ENCODE data around the gene OR13H1. TPM values are rescaled to one million over a fixed set of nuclear protein-coding genes. Genes with fewer than 3 reads are reported as not detected.
"Not testable (repeated sequence)": the region's sequence is repeated elsewhere in the genome, so short reads cannot be mapped to it uniquely, and the experiment has no call there.

The OR13H1 gene
- total RNA-seq: not detected

GRCh38 chrX:131543774-131544173, at the start of gene OR13H1:
TSS of gene OR13H1 (plus strand) at chrX:131544074. CDS start at chrX:131544074, 0 bp downstream.
- no peak for DNase-seq

DNA sequence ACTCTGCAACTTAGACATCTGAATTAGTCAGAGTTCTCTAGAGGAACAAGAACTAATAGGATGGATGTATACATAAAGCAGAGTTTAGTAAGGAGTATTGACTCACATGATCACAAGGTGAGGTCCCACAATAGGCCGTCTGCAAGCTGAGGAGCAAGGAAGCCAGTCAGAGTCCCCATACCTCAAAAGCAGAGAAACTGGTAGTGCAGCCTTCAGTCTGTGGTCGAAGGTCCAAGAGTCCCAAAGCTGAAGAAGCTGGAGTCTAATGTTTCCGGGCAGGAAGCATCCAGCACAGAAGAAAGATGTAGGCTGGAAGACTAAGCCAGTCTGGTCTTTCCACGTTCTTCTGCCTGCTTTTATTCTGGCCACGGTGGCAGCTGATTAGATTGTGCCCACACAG, 42.3 kb upstream of the OR13H1 start:
- DNase-seq: not testable (repeated sequence)

DNA sequence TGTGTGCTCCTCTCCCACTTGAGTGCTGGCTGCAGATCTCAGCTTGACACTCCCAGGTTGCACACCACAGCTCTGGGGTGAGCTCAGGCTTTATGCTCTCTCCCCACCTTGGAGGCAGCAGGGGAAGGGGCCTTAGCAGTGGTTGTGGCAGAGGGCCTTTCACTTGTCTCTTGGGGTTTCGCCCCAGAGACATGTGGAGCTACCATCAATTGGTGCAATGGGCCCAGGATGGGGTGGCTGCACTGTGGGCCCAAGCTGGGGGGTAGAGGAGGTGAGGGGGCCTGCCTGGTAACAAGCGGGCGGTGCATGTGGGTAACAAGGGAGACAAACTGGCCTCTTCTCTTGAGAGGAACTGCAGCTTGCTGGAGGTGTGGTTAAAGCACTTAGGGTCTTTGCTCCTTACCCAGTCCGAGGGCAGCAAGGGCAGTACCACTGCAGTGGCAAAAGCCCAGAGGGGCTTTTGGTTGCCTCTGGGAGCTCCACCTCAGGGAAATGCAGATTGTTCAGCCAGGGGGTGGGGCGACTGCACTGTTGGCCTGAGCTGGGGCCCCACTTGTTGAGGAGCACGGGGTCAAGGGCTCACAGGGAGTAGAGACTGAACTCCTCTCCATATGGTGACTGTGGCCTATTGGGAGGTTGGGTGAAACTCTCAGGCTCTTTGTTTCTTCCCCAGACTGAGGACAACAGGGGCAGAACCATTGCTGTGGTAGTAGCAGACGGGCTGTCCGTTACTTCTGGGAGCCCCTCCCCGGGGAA, 30.5 kb upstream of the OR13H1 start:
- DNase-seq: no peak

- no peak for DNase-seq
Observed at GRCh38 chrX:131521824-131522223, 22.1 kb upstream of the OR13H1 start.

GRCh38 chrX:131544218-131544617, 344 bp downstream of the OR13H1 start:
- no peak for DNase-seq

DNA sequence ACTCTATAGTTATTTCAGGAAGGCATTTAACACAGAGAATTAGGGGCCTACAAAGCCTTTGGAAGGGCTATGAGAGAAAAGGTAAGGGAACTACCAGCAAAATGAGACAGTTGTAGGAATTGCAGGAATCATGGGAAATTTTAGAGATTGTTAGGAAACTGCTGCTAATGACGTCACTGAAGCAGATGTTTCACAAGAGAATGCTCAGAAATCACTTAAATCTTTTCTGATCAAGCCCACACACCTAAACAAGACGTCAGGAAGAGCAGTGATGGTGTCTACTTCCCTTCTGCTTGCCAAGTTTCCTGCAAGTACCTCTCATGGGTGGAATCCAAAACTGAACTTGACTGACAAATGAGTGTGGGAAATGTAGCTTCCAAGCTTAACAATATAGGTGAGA, 5.1 kb downstream of the OR13H1 start:
- DNase-seq: no peak

DNA sequence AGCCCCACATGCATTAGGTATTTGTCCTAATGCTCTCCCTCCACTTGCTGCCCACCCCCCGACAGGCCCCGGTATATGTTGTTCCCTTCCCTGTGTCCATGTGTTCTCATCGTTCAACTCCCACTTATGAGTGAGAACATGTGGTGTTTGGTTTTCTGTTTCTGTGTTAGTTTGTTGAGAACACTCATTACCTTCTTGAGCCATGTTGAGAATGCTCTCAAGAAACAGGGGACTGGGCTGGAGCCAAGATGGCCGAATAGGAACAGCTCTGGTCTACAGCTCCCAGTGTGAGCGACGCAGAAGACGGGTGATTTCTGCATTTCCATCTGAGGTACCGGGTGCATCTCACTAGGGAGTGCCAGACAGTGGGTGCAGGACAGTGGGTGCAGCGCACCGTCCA, 8.6 kb downstream of the OR13H1 start:
- DNase-seq: not testable (repeated sequence)

- DNase-seq: no peak
Observed at GRCh38 chrX:131558562-131558961, 14.7 kb downstream of the OR13H1 start.

GRCh38 chrX:131564553-131565229, 20.8 kb downstream of the OR13H1 start:
- DNase-seq: no peak

DNA sequence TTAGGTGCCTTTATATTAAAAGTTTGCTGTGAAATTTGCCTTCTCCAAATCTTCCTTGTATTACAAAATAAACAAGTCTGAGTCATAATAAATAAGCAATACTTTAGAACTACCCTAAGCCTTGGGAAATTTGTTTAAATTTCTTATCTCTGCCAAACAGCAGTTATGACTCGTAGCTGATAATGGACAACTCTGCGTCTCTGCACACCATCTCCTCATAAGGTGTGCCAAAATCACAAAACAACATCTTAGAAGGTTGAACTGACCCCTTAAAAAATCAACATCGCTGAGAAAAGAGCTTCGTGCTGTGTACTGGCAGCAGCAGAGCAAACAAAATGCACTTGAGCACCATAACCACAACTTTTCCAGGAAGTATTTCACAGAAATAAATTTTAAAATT, 22.0 kb downstream of the OR13H1 start:
- DNase-seq: no peak

GRCh38 chrX:131571348-131571747, 27.5 kb downstream of the OR13H1 start:
- no peak for DNase-seq

DNA sequence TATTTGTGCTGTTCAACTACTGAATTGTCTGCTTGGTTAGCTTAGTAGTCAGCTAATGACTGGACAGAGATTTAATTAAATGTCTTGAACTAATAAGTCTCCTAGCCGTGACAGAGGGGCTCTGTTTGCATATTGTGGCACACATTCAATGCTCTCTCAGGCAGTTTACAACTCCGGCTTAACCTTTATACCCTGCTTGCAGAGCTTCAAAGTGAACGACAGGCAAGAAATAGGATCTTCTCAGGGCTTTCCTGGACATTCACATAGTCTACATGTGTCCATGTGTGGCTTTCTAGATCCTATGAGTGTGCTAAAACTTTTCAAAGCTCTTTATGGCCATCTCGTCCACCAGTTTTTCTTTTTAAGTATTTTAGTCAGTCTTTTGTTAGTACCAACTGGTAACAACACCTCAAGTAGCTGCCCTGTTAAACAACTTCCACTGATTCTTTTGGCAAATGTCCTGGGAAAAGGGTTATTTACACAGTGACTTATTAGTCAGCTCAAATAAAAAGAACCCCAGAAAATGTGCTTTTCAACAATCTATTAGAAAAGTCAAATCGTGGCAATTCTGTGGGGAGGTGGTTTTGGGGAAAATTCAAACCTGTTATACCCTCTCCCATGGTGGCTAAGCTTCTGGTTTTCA, 28.6 kb downstream of the OR13H1 start:
- no peak for DNase-seq

DNA sequence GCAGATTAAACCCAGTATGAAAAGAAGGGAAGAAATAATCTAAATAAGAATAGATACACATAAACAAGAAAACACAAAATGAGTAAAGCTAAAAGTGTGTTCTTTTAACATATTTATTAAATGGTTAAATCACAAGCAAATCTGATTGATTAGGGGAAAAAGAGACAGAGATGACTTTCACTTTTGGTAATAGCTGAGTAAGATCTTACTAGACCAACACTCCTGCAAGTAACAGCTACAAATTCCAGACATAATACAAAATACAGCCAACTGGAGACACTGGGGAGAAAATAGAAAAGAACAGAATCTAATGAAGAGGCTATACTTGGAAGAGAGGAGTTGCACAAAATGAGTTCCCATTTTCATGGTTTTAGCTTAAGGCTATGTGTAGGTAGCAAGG, 33.5 kb downstream of the OR13H1 start:
- no peak for DNase-seq

- no peak for DNase-seq
Observed at GRCh38 chrX:131577999-131578734, 34.3 kb downstream of the OR13H1 start.

DNA sequence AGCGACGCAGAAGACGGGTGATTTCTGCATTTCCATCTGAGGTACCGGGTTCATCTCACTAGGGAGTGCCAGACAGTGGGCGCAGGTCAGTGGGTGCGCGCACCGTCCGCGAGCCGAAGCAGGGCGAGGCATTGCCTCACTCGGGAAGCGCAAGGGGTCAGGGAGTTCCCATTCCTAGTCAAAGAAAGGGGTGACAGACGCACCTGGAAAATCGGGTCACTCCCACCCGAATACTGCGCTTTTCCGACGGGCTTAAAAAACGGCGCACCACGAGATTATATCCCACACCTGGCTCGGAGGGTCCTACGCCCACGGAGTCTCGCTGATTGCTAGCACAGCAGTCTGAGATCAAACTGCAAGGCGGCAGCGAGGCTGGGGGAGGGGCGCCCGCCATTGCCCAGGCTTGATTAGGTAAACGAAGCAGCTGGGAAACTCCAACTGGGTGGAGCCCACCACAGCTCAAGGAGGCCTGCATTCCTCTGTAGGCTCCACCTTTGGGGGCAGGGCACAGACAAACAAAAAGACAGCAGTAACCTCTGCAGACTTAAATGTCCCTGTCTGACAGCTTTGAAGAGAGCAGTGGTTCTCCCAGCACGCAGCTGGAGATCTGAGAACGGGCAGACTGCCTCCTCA, 35.0 kb downstream of the OR13H1 start:
- DNase-seq: not testable (repeated sequence)

GRCh38 chrX:131588995-131589394, 45.1 kb downstream of the OR13H1 start:
- DNase-seq: no peak

Data from tongue (tissue), 2 donors.